ENCODE data around the gene GRM8.

Gene GRM8

DNA sequence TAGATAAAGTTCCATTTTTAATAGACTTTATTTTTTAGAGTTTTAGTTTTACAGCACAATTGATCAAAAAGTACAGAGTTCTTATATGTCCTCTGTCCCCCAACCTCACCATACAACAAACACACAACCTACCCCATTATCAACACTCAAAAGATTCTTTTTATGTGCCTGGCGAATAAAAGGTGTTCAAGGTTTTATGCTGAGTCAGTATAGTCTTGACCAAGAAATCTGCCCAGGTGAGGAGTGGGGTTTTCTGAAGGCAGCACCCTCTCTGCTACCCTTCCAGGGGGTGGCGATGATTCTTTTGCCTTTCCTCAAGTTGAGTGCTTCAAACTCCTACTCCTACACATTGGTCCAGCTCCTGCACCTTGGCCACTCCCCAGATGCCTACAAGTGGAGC is 222.9 kb downstream of the GRM8 start:
- TF ChIP-seq, protein P1, sequence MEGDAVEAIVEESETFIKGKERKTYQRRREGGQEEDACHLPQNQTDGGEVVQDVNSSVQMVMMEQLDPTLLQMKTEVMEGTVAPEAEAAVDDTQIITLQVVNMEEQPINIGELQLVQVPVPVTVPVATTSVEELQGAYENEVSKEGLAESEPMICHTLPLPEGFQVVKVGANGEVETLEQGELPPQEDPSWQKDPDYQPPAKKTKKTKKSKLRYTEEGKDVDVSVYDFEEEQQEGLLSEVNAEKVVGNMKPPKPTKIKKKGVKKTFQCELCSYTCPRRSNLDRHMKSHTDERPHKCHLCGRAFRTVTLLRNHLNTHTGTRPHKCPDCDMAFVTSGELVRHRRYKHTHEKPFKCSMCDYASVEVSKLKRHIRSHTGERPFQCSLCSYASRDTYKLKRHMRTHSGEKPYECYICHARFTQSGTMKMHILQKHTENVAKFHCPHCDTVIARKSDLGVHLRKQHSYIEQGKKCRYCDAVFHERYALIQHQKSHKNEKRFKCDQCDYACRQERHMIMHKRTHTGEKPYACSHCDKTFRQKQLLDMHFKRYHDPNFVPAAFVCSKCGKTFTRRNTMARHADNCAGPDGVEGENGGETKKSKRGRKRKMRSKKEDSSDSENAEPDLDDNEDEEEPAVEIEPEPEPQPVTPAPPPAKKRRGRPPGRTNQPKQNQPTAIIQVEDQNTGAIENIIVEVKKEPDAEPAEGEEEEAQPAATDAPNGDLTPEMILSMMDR (IDR thresholded peaks at IDR 0.05; ENCODE audit: insufficient read depth, low read depth, low read length, missing control alignments) = no peak
- H3K4me3 ChIP-seq (ENCODE audit: low read length) = no peak overlapping the region

DNA sequence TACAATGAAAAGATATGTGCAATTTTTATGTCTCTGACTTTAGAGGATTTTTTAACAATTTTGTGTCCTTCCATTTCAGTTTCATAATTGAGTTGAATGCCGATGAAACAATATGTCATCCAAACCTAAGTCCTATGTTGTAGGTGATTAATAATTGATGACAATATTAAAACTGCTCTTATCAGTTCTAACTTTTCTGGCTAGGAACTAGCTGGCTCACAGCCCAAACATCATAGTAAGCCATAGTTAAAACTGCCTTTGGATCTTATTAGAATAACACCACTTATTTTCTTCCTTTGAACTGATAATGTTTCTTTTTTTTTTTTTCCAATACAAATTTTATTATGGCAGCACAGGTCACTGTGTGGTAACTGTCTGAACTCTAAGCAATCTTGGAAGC is 230.9 kb downstream of the GRM8 start:
- no peak for DNase-seq (ENCODE audit: low read depth)
- no peak overlapping the region for H3K4me3 ChIP-seq (ENCODE audit: low read length)
- TF ChIP-seq, protein P1 (IDR thresholded peaks at IDR 0.05; ENCODE audit: insufficient read depth, low read depth, low read length, missing control alignments) = no peak

More for the DNA sequence above, 222.9 kb downstream of the GRM8 start:
- DNase-seq (ENCODE audit: low read depth) = no peak

GRCh38 chr7:127021019-127021738 is 231.6 kb downstream of the GRM8 start:
- TF ChIP-seq, protein P1 (IDR thresholded peaks at IDR 0.05; ENCODE audit: insufficient read depth, low read depth, low read length, missing control alignments) = no peak
- DNase-seq (ENCODE audit: low read depth) = peak; percentile 2
- no peak overlapping the region for H3K4me3 ChIP-seq (ENCODE audit: low read length)

- no peak for DNase-seq (ENCODE audit: low read depth)
- H3K4me3 ChIP-seq (ENCODE audit: low read length) = no peak overlapping the region
- TF ChIP-seq, protein P1 (IDR thresholded peaks at IDR 0.05; ENCODE audit: insufficient read depth, low read depth, low read length, missing control alignments) = no peak
Observed at GRCh38 chr7:127018889-127019288, 233.9 kb downstream of the GRM8 start.

GRCh38 chr7:127017196-127017595 is 235.5 kb downstream of the GRM8 start:
- no peak overlapping the region for H3K4me3 ChIP-seq (ENCODE audit: low read length)
- DNase-seq (ENCODE audit: low read depth) = no peak
- TF ChIP-seq, protein P1 (IDR thresholded peaks at IDR 0.05; ENCODE audit: insufficient read depth, low read depth, low read length, missing control alignments) = no peak

DNA sequence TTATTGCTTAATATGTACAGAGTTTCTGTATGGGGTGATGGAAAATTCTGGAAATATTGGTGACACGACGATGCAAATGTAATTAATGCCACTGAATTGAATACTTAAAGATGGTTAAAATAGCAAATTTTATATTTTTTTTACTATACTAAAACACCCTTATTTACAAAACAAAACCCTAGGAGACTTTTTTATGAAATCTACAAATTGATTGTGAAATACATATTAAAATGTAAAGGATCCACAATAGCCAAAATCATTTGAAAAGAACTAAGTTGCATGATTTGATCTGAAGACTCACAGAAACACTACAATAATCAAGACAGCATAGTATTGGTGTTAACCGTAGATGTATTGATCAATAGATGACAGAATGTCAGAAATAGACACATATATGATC is 252.0 kb downstream of the GRM8 start:
- no peak for DNase-seq (ENCODE audit: low read depth)
- TF ChIP-seq, protein P1 (IDR thresholded peaks at IDR 0.05; ENCODE audit: insufficient read depth, low read depth, low read length, missing control alignments) = no peak

DNA sequence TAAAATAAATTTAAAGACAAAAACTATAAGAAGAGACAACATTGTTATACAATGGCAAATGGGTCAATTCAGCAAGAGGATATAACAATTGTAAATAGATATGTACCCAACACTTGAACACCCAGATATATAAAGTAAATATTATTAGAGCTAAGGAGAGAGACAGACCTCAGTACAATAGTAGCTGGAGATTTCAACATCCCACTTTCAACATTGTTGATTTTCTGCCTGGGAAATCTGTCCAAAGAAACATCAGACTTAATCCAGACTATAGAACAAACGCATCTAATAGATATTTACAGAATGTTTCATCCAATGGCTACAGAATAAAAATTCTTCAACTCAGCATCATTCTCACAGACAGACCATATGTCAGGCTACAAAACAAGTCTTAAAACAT is 256.1 kb downstream of the GRM8 start:
- H3K4me3 ChIP-seq (ENCODE audit: low read length) = no peak overlapping the region
- TF ChIP-seq, protein P1 (IDR thresholded peaks at IDR 0.05; ENCODE audit: insufficient read depth, low read depth, low read length, missing control alignments) = no peak
- DNase-seq (ENCODE audit: low read depth) = no peak

More for the DNA sequence above, 252.0 kb downstream of the GRM8 start:
- H3K4me3 ChIP-seq (ENCODE audit: low read length) = no peak overlapping the region

Data from epithelial cell of esophagus (primary cell).